CD4-positive, alpha-beta T cell treated with Interleukin-12 subunit alpha and Interleukin-12 subunit beta, for 1 hour (primary cell): ENCODE results near the gene ZFP62.
"Not testable (repeated sequence)": the region's sequence is repeated elsewhere in the genome, so short reads cannot be mapped to it uniquely, and the experiment has no call there.

Experiments
- DNase-seq: peaks from one replicate; pipeline ENCODE4 v3.0.0-alpha.2; 2020

ZFP62 gene

GRCh38 chr5:180828756-180829531 lies 32.1 kb downstream of the ZFP62 start:
- DNase-seq: not testable (repeated sequence)

- DNase-seq: not testable (repeated sequence)
Measured at GRCh38 chr5:180827374-180827773, 33.7 kb downstream of the ZFP62 start.

GRCh38 chr5:180825768-180826525 lies 35.1 kb downstream of the ZFP62 start:
- DNase-seq: no peak

- DNase-seq: no peak
Measured at GRCh38 chr5:180824630-180825476, 36.2 kb downstream of the ZFP62 start.

- DNase-seq: no peak
Measured at GRCh38 chr5:180823940-180824629, 37.0 kb downstream of the ZFP62 start.

GRCh38 chr5:180823346-180823745 lies 37.7 kb downstream of the ZFP62 start:
- DNase-seq: no peak

- DNase-seq: no peak
Measured at GRCh38 chr5:180821538-180821937, 39.5 kb downstream of the ZFP62 start.

- DNase-seq: no peak
Measured at GRCh38 chr5:180820788-180821321, 40.2 kb downstream of the ZFP62 start.

- no peak for DNase-seq
Measured at GRCh38 chr5:180818677-180819341, 42.3 kb downstream of the ZFP62 start.

GRCh38 chr5:180817893-180818674 lies 43.0 kb downstream of the ZFP62 start:
- DNase-seq: no peak

- no peak for DNase-seq
Measured at GRCh38 chr5:180816608-180817534, 44.2 kb downstream of the ZFP62 start.

- no peak for DNase-seq
Measured at GRCh38 chr5:180815293-180815917, 45.7 kb downstream of the ZFP62 start.

GRCh38 chr5:180813420-180813819 lies 47.7 kb downstream of the ZFP62 start:
- DNase-seq: no peak

GRCh38 chr5:180811623-180812124 lies 49.4 kb downstream of the ZFP62 start:
- no peak for DNase-seq

GRCh38 chr5:180810959-180811622 lies 50.0 kb downstream of the ZFP62 start:
- DNase-seq: no peak

GRCh38 chr5:180810210-180810958 lies 50.7 kb downstream of the ZFP62 start:
- peak; percentile 97 for DNase-seq

GRCh38 chr5:180809403-180810209 lies 51.5 kb downstream of the ZFP62 start:
- DNase-seq: peak; percentile 94
